Measurements from ENCODE around the gene SORBS2. TPM values are rescaled to one million over a fixed set of nuclear protein-coding genes. Genes with fewer than 3 reads are reported as not detected.

SORBS2 gene
- total RNA-seq, 2 donors from 2014 or later = 210 to 218 TPM

GRCh38 chr4:185722029-185722316 lies 90.0 kb downstream of the SORBS2 start:
- ATAC-seq (no peak), DNase-seq (no peak)
- 12 to 24% methylated on average over 3 of the region's 3 CpGs for WGBS, 2 donors
- H3K27ac ChIP-seq = peak overlapping the region in 3 of 4 donors; percentile 17 to 80 (median 38)
- no peaks in the 10 kb centered on the region for H3K27me3 ChIP-seq
- peaks cover 82% of the 10 kb centered on the region for H3K4me1 ChIP-seq
- intact Hi-C loops (cut with DNase I) = no loop called here
- no peak overlapping the region for H3K4me3 ChIP-seq
- TF ChIP-seq POLR2A (IDR thresholded peaks at IDR 0.05) (no peak), CTCF (IDR thresholded peaks at IDR 0.05) (no peak)
- no peaks in the 10 kb centered on the region for H3K9me3 ChIP-seq
- no peaks in the 10 kb centered on the region for H3K36me3 ChIP-seq (replicated peaks in 1 of 2; ENCODE audit: insufficient read depth in 1 of 2, low read depth in 2 of 2)

- no peaks in the 10 kb centered on the region for H3K27me3 ChIP-seq
- DNase-seq (no peak), ATAC-seq (no peak)
- H3K9me3 ChIP-seq = no peaks in the 10 kb centered on the region
- no peaks in the 10 kb centered on the region for H3K36me3 ChIP-seq (replicated peaks in 1 of 2; ENCODE audit: insufficient read depth in 1 of 2, low read depth in 2 of 2)
- 66 to 67% methylated on average over 12 of the region's 12 CpGs for WGBS, 2 donors
- H3K4me3 ChIP-seq = no peak overlapping the region
- TF ChIP-seq CTCF (IDR thresholded peaks at IDR 0.05) = no peak
- TF ChIP-seq POLR2A (IDR thresholded peaks at IDR 0.05) = no peak
- intact Hi-C loops (cut with DNase I) = no loop called here
- peaks cover 85% of the 10 kb centered on the region for H3K4me1 ChIP-seq
- peak overlapping the region in 3 of 4 donors; percentile 17 to 80 (median 38) for H3K27ac ChIP-seq
These were observed 90.6 kb downstream of the SORBS2 start for GRCh38 chr4:185721190-185722028.

- ATAC-seq (no peak), DNase-seq (no peak)
- intact Hi-C loops (cut with DNase I) = loop anchor here (10.0 kb wide), 1 partner anchor 45 kb away; no protein-coding TSS in a partner anchor
- Histone ChIP-seq H3K4me1 (peaks cover 87% of the 10 kb centered on the region), H3K4me3 (no peak overlapping the region), H3K36me3 (replicated peaks in 1 of 2; ENCODE audit: insufficient read depth in 1 of 2, low read depth in 2 of 2) (no peaks in the 10 kb centered on the region), H3K27me3 (no peaks in the 10 kb centered on the region), H3K27ac (peak overlapping the region; percentile 33 to 80 (median 70)), H3K9me3 (no peaks in the 10 kb centered on the region)
- TF ChIP-seq POLR2A (IDR thresholded peaks at IDR 0.05) (no peak), CTCF (IDR thresholded peaks at IDR 0.05) (no peak)
- 40 to 51% methylated on average over 3 of the region's 3 CpGs for WGBS, 2 donors
These were observed 92.5 kb downstream of the SORBS2 start for GRCh38 chr4:185719500-185719858.

- DNase-seq (no peak), ATAC-seq (peak; percentile 72)
- no peak overlapping the region for H3K4me3 ChIP-seq
- intact Hi-C loops (cut with DNase I) = loop anchor here (10.0 kb wide), 1 partner anchor 46 kb away; no protein-coding TSS in a partner anchor
- H3K27me3 ChIP-seq = no peaks in the 10 kb centered on the region
- H3K4me1 ChIP-seq = peaks cover 88% of the 10 kb centered on the region
- TF ChIP-seq POLR2A (IDR thresholded peaks at IDR 0.05) (no peak), CTCF (IDR thresholded peaks at IDR 0.05) (peak in 2 of 7 experiments; percentile 11 to 12)
- H3K27ac ChIP-seq = peak overlapping the region; percentile 54 to 80 (median 70)
- H3K36me3 ChIP-seq (replicated peaks in 1 of 2; ENCODE audit: insufficient read depth in 1 of 2, low read depth in 2 of 2) = no peaks in the 10 kb centered on the region
- no peaks in the 10 kb centered on the region for H3K9me3 ChIP-seq
- 12 to 24% methylated on average over 8 of the region's 8 CpGs for WGBS, 2 donors
These were observed 93.2 kb downstream of the SORBS2 start for GRCh38 chr4:185718578-185719499.
